OCI-LY7 (cell line): Measurements from ENCODE around the gene CHD9. TPM values are rescaled to one million over a fixed set of nuclear protein-coding genes. Genes with fewer than 3 reads are reported as not detected.

ENCODE experiments used
- BruUV-seq: library from RNA; stranded (reverse); fragments of 400-500 nt; replicated peaks from 2 replicates; lab custom pipeline; 2021; lab: Mats Ljungman, UMichigan
- CTCF ChIA-PET: fragments of 300-600 bp; sonication (Branson Sonifier 250); formaldehyde crosslinking; loops from one replicate; lab custom pipeline; 2022; ENCODE audit warnings: antibody characterized with exemption; ENCODE audit not compliant: unreplicated experiment; lab: Charles Lee
- POLR2A ChIA-PET: fragments of 300-600 bp; sonication (Branson Sonifier 250); formaldehyde crosslinking; loops from one replicate; lab custom pipeline; 2022; ENCODE audit warnings: antibody characterized with exemption; lab: Charles Lee
- DNase-seq: peaks from one replicate; pipeline ENCODE4 v3.0.0-alpha.2; 2015; ENCODE audit warnings: low spot score
- H2AFZ ChIP-seq: fragments of 200-600 bp; sonication (generic), shearing (Covaris generic); 2 replicates; pipeline ENCODE4 v1.6.1; 2014; ENCODE audit warnings: mild to moderate bottlenecking, antibody characterized with exemption, low read length, moderate library complexity
- H3K27ac ChIP-seq: fragments of 200-600 bp; sonication (generic); 2 replicates; pipeline ENCODE4 v1.5.1; 2014; ENCODE audit warnings: mixed run types, low read depth, mild to moderate bottlenecking, moderate library complexity, low read length, inconsistent platforms; ENCODE audit not compliant: poor library complexity, severe bottlenecking
- H3K36me3 ChIP-seq: fragments of 200-600 bp; sonication (generic); 2 replicates; pipeline ENCODE4 v1.6.1; 2014; ENCODE audit warnings: mild to moderate bottlenecking, antibody characterized with exemption, low read length, moderate library complexity, mixed read lengths; ENCODE audit not compliant: insufficient read depth
- H3K4me1 ChIP-seq: fragments of 200-600 bp; sonication (generic); 2 replicates; pipeline ENCODE4 v1.5.1; 2014; ENCODE audit warnings: mild to moderate bottlenecking, low read length; ENCODE audit not compliant: insufficient read depth, poor library complexity, severe bottlenecking
- H3K4me2 ChIP-seq: fragments of 200-600 bp; sonication (generic); 2 replicates; pipeline ENCODE4 v1.6.1; 2014; ENCODE audit warnings: mild to moderate bottlenecking, low read length
- H3K4me3 ChIP-seq: fragments of 200-600 bp; sonication (generic); 2 replicates; pipeline ENCODE4 v1.5.1; 2014; ENCODE audit warnings: mild to moderate bottlenecking, low read depth, low read length; ENCODE audit not compliant: poor library complexity, severe bottlenecking
- H3K79me2 ChIP-seq: fragments of 200-600 bp; sonication (generic); 2 replicates; pipeline ENCODE4 v1.6.1; 2016; ENCODE audit warnings: low read depth, mild to moderate bottlenecking, low read length, moderate library complexity, mixed read lengths; ENCODE audit not compliant: insufficient read depth
- H3K9me2 ChIP-seq: fragments of 200-600 bp; sonication (generic); 2 replicates; pipeline ENCODE4 v1.6.1; 2016; ENCODE audit warnings: mild to moderate bottlenecking, low read length, mixed read lengths; ENCODE audit not compliant: insufficient read depth
- H3K9me3 ChIP-seq: fragments of 200-600 bp; sonication (generic); 2 replicates; pipeline ENCODE4 v1.6.1; 2014; ENCODE audit warnings: mild to moderate bottlenecking, mixed run types, low read length, mixed read lengths
- H4K20me1 ChIP-seq: fragments of 200-600 bp; sonication (generic); 2 replicates; pipeline ENCODE4 v1.6.1; 2014; ENCODE audit warnings: mild to moderate bottlenecking, antibody characterized with exemption, low read length, moderate library complexity, mixed read lengths; ENCODE audit not compliant: insufficient read depth
- CTCF ChIP-seq: fragments of 200-600 bp; sonication (generic); conservative IDR thresholded peaks from 2 replicates; pipeline ENCODE4 v1.5.1; 2014; ENCODE audit warnings: mild to moderate bottlenecking, antibody characterized with exemption, low read length, moderate library complexity, mixed read lengths
- EZH2phosphoT487 ChIP-seq: fragments of 200-600 bp; sonication (generic); IDR thresholded peaks from 2 replicates; pipeline ENCODE4 v1.6.1; 2018; ENCODE audit warnings: low read depth, borderline replicate concordance, mild to moderate bottlenecking, mixed run types, antibody characterized with exemption, low read length, moderate library complexity, mixed read lengths
- intact Hi-C: fragments of 100-400 bp; cut with micrococcal nuclease; formaldehyde crosslinking; loops from one replicate; pipeline ENCODE4 v1.10.0; 2022; ENCODE audit not compliant: unreplicated experiment
- total RNA-seq, 2 experiments: library from RNA; depleted of rRNA in 1 of 2; stranded (reverse); fragments of >200 nt in 1 of 2; shearing (Covaris generic) in 1 of 2; gene quantifications; 2 replicates each; pipeline ENCODE4 v1.2.3, GENCODE V29; 2014 to 2022

Gene CHD9
- total RNA-seq, 2 experiments from 2014 or later = 52.6 to 85.9 TPM

DNA sequence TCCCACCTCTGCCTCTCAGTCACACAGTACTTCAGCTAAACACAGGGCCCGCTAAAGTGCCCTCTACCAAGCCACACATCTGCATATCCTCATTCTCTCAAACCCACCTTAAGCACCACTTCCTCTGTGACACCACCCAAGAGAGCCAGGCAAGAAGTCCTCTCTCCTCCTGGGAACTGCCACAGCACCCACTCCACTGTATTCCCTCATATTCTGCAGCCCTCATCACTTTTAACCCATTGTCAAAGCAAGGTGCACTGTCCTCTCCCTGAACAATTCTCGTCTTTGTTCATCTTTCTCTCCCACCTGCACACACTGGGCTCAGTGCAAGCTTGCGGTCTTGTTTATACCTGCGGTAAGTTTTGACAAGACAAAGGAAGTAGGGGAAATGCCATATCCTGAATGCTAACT lies 13.6 kb downstream of the CHD9 start:
- Histone ChIP-seq H3K9me3 (peaks cover 7% of the 10 kb centered on the region), H3K79me2 (peaks cover 95% of the 10 kb centered on the region), H2AFZ (no peak overlapping the region), H3K27ac (peak overlapping the region; percentile 94), H3K4me3 (peak overlapping the region; percentile 46), H3K36me3 (peaks cover 40% of the 10 kb centered on the region), H3K4me2 (peak overlapping the region; percentile 76), H3K4me1 (peaks cover 99% of the 10 kb centered on the region), H3K9me2 (no peaks in the 10 kb centered on the region), H4K20me1 (no peaks in the 10 kb centered on the region)
- no peak for TF ChIP-seq EZH2phosphoT487
- no peak for TF ChIP-seq CTCF
- DNase-seq = peak; percentile 71
- intact Hi-C loops = loop anchor here (10.0 kb wide), 1 partner anchor 1856 kb away; no protein-coding TSS in a partner anchor
- POLR2A ChIA-PET = interaction anchor here (0.9 to 1.6 kb wide), 4 partner anchors 9 to 66 kb away, joined by 3 to 8 read pairs (median 3); no protein-coding TSS in a partner anchor
- CTCF ChIA-PET = no interaction called here
- BruUV-seq = no TSS peak

DNA sequence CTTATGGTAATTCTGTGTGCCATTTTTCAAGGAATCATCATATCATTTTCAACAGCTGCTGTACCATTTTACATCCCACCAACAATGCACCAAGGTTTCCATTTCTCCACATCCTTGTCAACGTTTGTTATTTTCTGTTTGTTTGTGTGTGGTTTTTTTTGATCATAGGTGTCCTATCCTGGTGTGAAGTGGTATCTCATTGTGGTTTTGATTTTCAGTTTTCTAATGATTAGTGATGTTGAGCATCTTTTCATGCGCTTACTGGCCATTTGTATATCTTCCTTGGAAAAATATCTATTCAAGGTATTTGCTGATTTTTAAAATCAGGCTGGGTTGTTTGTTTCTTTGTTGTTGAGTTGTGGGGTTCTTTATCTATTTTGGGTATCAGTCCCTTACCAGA lies 15.0 kb downstream of the CHD9 start:
- H3K27ac ChIP-seq = peak overlapping the region; percentile 94

More for the DNA sequence above, 15.0 kb downstream of the CHD9 start:
- peak overlapping the region; percentile 76 for H3K4me2 ChIP-seq
- no peaks in the 10 kb centered on the region for H3K9me2 ChIP-seq
- H2AFZ ChIP-seq = no peak overlapping the region
- H3K4me1 ChIP-seq = peaks cover 86% of the 10 kb centered on the region
- peaks cover 52% of the 10 kb centered on the region for H3K36me3 ChIP-seq
- H3K4me3 ChIP-seq = peak overlapping the region; percentile 7
- peaks cover 18% of the 10 kb centered on the region for H3K9me3 ChIP-seq
- no peak for TF ChIP-seq CTCF
- no peak for TF ChIP-seq EZH2phosphoT487
- POLR2A ChIA-PET = interaction anchor here (0.6 to 3.5 kb wide), 6 partner anchors 8 to 841 kb away, joined by 3 to 31 read pairs (median 3); no protein-coding TSS in a partner anchor
- DNase-seq = no peak
- H4K20me1 ChIP-seq = no peaks in the 10 kb centered on the region
- TSS peak; percentile 12 for BruUV-seq
- CTCF ChIA-PET = no interaction called here
- intact Hi-C loops = loop anchor here (2.0 to 10.0 kb wide), 3 partner anchors 29 to 1855 kb away; no protein-coding TSS in a partner anchor
- H3K79me2 ChIP-seq = peaks cover 94% of the 10 kb centered on the region
